GM21528 (cell line): ENCODE data around the gene HOXA7.

Experiments
- ATAC-seq: cut with Tn5 transposase; IDR thresholded peaks from one replicate; pipeline ENCODE4 v1.9.1; 2021; ENCODE audit warnings: mild to moderate bottlenecking, moderate library complexity; ENCODE audit not compliant: unreplicated experiment, low FRiP score

The HOXA7 gene

GRCh38 chr7:27182861-27183681 lies 26.6 kb upstream of the HOXA7 start:
- no peak for ATAC-seq

- no peak for ATAC-seq
These were observed 25.9 kb upstream of the HOXA7 start for GRCh38 chr7:27182285-27182841.

GRCh38 chr7:27181795-27182275 lies 25.4 kb upstream of the HOXA7 start:
- ATAC-seq: no peak

GRCh38 chr7:27180431-27181420 lies 24.3 kb upstream of the HOXA7 start:
- ATAC-seq: no peak

- ATAC-seq: no peak
These were observed 23.3 kb upstream of the HOXA7 start for GRCh38 chr7:27179503-27180430.

- ATAC-seq: no peak
These were observed 22.6 kb upstream of the HOXA7 start for GRCh38 chr7:27179030-27179429.

GRCh38 chr7:27178366-27178765 lies 21.9 kb upstream of the HOXA7 start:
- no peak for ATAC-seq

- no peak for ATAC-seq
These were observed 21.4 kb upstream of the HOXA7 start for GRCh38 chr7:27177795-27178320.

- ATAC-seq: no peak
These were observed 20.7 kb upstream of the HOXA7 start for GRCh38 chr7:27176962-27177794.

- no peak for ATAC-seq
These were observed 20.0 kb upstream of the HOXA7 start for GRCh38 chr7:27176524-27176845.

- no peak for ATAC-seq
These were observed 19.4 kb upstream of the HOXA7 start for GRCh38 chr7:27175626-27176523.

- no peak for ATAC-seq
These were observed 18.6 kb upstream of the HOXA7 start for GRCh38 chr7:27174874-27175625.

GRCh38 chr7:27173956-27174873 lies 17.7 kb upstream of the HOXA7 start, which contains the start of gene HOXA10:
TSS of gene HOXA10 (minus strand) at chr7:27174320. CDS start at chr7:27174306, 14 bp downstream.
- ATAC-seq: no peak

- no peak for ATAC-seq
These were observed 17.1 kb upstream of the HOXA7 start for GRCh38 chr7:27173511-27173955.

GRCh38 chr7:27172823-27173510 lies 16.5 kb upstream of the HOXA7 start:
- ATAC-seq: no peak
